MCF 10A (cell line): ENCODE data around the gene ASPSCR1. TPM values are rescaled to one million over a fixed set of nuclear protein-coding genes. Genes with fewer than 3 reads are reported as not detected.
A peak's percentile ranks its signal among the peaks of the same experiment; 100 is the strongest.

ENCODE experiments used
- BruUV-seq: library from RNA; stranded (reverse); fragments of 400-500 nt; replicated peaks from 2 replicates; lab custom pipeline; 2021; lab: Mats Ljungman, UMichigan
- CTCF ChIA-PET: fragments of 300-600 bp; sonication (Branson Sonifier 250); formaldehyde crosslinking; extraction: SDS; loops from one replicate; lab custom pipeline; 2021; ENCODE audit warnings: antibody characterized with exemption, inconsistent platforms; lab: Yijun Ruan, JAX
- POLR2A ChIA-PET: fragments of 300-600, 350-650 bp; sonication (Branson Sonifier 250); formaldehyde crosslinking; extraction: SDS; loops from one replicate; lab custom pipeline; 2020; ENCODE audit warnings: antibody characterized with exemption, inconsistent platforms; lab: Yijun Ruan, JAX
- DNase-seq: peaks from one replicate; pipeline ENCODE4 v3.0.0-alpha.2; 2018; ENCODE audit not compliant: unreplicated experiment
- H3K27ac Mint-ChIP-seq: one replicate; pipeline ENCODE4 v1.8.0; 2022; ENCODE audit warnings: mild to moderate bottlenecking, low read depth, mixed read lengths; ENCODE audit not compliant: unreplicated experiment
- H3K27me3 Mint-ChIP-seq: one replicate; pipeline ENCODE4 v1.8.0; 2022; ENCODE audit warnings: mixed read lengths; ENCODE audit not compliant: insufficient read depth, unreplicated experiment
- H3K36me3 Mint-ChIP-seq: one replicate; pipeline ENCODE4 v1.8.0; 2022; ENCODE audit warnings: mild to moderate bottlenecking, moderate library complexity, mixed read lengths; ENCODE audit not compliant: insufficient read depth, unreplicated experiment
- H3K4me1 Mint-ChIP-seq: one replicate; pipeline ENCODE4 v1.8.0; 2022; ENCODE audit warnings: mixed read lengths; ENCODE audit not compliant: insufficient read depth, unreplicated experiment
- H3K4me3 Mint-ChIP-seq: one replicate; pipeline ENCODE4 v1.8.0; 2022; ENCODE audit warnings: mild to moderate bottlenecking, moderate library complexity, mixed read lengths; ENCODE audit not compliant: unreplicated experiment
- H3K9me3 Mint-ChIP-seq: one replicate; pipeline ENCODE4 v1.8.0; 2022; ENCODE audit warnings: mixed read lengths; ENCODE audit not compliant: unreplicated experiment
- intact Hi-C: fragments of 100-400 bp; cut with micrococcal nuclease; formaldehyde crosslinking; loops from 2 replicates; pipeline ENCODE4 v1.14.1; 2022
- total RNA-seq: library from RNA; stranded (reverse); gene quantifications from 2 replicates; pipeline ENCODE4 v1.2.3, GENCODE V29; 2022
- TF ChIP-seq, protein P1 (sequence below): fragments of 200-600 bp; IDR thresholded peaks from one replicate; pipeline ENCODE4 v1.8.0; 2022; ENCODE audit warnings: antibody characterized with exemption, mild to moderate bottlenecking; ENCODE audit not compliant: unreplicated experiment

Gene ASPSCR1
- total RNA-seq, 1 experiment from 2014 or later: 29.7 TPM

DNA sequence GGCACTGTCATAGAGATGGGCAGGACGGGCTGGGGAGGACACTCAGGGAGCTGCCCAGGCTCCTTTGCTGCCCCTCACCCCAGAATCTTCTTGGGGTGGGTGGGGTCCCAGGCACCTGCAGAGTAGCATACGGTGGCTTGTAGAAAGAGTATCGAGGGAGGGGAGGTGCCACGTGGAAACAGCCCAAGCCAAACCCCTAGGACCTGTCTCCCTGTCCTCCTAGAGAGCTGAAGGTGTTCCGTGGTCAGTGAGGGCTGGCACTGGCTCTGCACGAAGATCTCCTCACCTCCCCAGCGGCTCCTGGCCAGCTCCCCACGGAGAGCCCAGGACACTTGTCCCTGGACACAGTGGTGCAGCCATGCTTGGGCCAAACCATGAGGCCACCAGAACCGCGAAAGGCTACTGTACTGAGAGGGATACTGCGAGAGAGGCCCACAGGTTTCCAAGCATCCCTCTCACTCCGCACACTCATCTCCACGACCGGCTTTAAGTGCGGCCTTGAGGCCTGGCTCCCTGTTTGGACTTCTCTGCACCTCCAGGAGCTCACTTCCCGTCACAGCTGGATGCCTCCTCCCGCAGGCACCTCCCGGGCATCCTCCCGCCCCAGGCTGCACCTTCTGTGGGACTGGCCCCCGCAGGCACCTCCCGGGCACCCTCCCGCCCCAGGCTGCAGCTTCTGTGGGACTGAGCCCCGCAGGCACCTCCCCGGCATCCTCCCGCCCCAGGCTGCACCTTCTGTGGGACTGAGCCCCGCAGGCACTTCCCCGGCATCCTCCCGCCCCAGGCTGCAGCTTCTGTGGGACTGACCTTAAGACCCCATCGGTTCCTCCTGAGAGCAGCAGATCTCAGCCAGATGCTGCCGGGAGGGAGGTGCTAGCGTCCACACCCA lies 47.9 kb upstream of the ASPSCR1 start:
- no peaks in the 10 kb centered on the region for H3K27me3 Mint-ChIP-seq
- peaks cover 7% of the 10 kb centered on the region for H3K36me3 Mint-ChIP-seq
- peaks cover 11% of the 10 kb centered on the region for H3K4me1 Mint-ChIP-seq
- intact Hi-C loops: no loop called here
- TF ChIP-seq, protein P1, sequence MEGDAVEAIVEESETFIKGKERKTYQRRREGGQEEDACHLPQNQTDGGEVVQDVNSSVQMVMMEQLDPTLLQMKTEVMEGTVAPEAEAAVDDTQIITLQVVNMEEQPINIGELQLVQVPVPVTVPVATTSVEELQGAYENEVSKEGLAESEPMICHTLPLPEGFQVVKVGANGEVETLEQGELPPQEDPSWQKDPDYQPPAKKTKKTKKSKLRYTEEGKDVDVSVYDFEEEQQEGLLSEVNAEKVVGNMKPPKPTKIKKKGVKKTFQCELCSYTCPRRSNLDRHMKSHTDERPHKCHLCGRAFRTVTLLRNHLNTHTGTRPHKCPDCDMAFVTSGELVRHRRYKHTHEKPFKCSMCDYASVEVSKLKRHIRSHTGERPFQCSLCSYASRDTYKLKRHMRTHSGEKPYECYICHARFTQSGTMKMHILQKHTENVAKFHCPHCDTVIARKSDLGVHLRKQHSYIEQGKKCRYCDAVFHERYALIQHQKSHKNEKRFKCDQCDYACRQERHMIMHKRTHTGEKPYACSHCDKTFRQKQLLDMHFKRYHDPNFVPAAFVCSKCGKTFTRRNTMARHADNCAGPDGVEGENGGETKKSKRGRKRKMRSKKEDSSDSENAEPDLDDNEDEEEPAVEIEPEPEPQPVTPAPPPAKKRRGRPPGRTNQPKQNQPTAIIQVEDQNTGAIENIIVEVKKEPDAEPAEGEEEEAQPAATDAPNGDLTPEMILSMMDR: no peak
- no peak overlapping the region for H3K27ac Mint-ChIP-seq
- peak overlapping the region; percentile 66 for H3K4me3 Mint-ChIP-seq
- no TSS peak for BruUV-seq
- ChIA-PET POLR2A (interaction anchor here (0.6 kb wide), 2 partner anchors 12 to 190 kb away, joined by 3 read pairs; no protein-coding TSS in a partner anchor), CTCF (interaction anchor here (1.3 kb wide), 1 partner anchor 25 kb away, joined by 5 read pairs; no protein-coding TSS in a partner anchor)
- DNase-seq: no peak
- no peaks in the 10 kb centered on the region for H3K9me3 Mint-ChIP-seq

DNA sequence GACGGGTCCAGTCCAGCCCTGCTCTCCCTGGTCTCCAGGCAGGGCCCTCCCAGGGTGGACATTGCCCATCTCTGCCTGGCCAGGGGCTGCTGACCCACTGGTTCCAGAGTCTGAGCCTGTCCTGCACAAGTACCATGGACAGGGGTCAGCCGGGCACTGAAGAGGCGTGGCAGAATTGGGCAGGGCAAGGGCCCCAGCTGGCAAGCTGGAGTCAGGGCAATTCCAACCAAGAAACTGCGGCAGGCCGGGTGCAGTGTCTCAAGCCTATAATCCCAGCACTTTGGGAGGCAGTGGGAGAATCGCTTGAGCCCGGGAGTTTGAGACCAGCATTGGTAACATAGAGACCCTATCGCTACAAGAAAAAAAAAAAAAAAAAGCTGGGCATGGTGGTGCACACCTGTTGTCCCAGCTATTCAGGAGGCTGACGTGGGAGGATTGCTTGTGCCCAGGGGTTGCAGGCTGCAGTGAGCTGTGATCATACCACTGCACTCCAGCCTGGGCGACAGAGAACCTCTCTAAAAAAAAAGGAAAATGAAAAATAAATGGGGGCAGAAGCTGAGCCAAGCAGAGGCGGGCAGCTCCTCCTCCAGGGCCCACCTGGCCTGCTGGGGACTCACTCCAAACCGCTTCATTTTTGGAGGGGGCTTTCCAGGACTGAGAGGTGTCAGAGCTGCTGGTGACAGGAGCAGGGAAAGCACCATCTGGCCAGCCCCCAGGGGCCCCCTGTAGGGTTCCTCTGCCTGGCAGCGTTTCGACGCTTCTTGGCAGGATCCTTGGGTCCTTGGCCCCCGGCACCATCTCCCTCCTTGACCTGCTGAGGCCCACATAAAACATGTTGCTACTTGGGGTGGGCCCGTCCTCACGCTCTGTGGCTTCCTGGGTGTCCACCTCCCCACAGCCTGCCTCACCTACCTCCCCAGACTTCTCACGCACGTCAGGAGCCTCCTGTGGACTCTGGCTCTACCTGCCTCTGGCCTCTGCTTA lies 47.0 kb upstream of the ASPSCR1 start:
- TF ChIP-seq, protein P1: no peak
- ChIA-PET POLR2A (interaction anchor here (0.6 to 0.7 kb wide), 3 partner anchors 13 to 195 kb away, joined by 3 read pairs; no protein-coding TSS in a partner anchor), CTCF (no interaction called here)
- no peaks in the 10 kb centered on the region for H3K27me3 Mint-ChIP-seq
- H3K4me3 Mint-ChIP-seq: no peak overlapping the region
- H3K4me1 Mint-ChIP-seq: peaks cover 11% of the 10 kb centered on the region
- no peak for DNase-seq
- H3K27ac Mint-ChIP-seq: no peak overlapping the region
- intact Hi-C loops: no loop called here
- H3K9me3 Mint-ChIP-seq: no peaks in the 10 kb centered on the region
- BruUV-seq: no TSS peak
- H3K36me3 Mint-ChIP-seq: peaks cover 7% of the 10 kb centered on the region

DNA sequence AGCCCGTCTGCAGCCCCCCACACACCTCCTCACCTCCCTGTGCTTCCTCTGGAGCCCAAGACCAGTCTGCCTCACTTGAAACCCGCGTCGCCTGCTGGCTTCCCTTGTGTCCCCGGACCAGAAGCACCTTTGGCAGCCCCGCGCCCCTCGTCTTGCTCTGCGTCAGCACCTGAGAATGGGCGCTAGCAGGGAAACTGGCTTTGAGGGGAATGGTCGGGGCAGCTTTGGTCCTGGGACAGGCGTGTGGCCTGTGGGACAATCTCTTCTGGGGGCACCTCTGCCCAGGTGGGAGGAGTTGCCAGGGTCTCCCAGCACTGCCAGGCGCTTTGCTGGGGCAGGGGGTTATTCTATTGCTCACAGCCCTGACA lies 46.3 kb upstream of the ASPSCR1 start:
- Mint-ChIP-seq H3K4me3 (no peak overlapping the region), H3K27me3 (no peaks in the 10 kb centered on the region), H3K27ac (no peak overlapping the region), H3K9me3 (no peaks in the 10 kb centered on the region), H3K36me3 (peaks cover 7% of the 10 kb centered on the region), H3K4me1 (peaks cover 15% of the 10 kb centered on the region)
- TF ChIP-seq, protein P1: no peak
- no TSS peak for BruUV-seq
- intact Hi-C loops: no loop called here
- ChIA-PET CTCF (no interaction called here), POLR2A (interaction anchor here (0.7 kb wide), 1 partner anchor 195 kb away, joined by 3 read pairs; no protein-coding TSS in a partner anchor)
- DNase-seq: no peak
